GM12874 (cell line): Measurements from ENCODE around the gene SNAI3.
A peak's percentile ranks its signal among the peaks of the same experiment; 100 is the strongest.

Experiments used
- CTCF ChIP-seq: IDR thresholded peaks from 2 replicates; pipeline ENCODE4 v1.5.1; 2011; ENCODE audit warnings: low read depth, mild to moderate bottlenecking, control low read depth, low read length, moderate library complexity; ENCODE audit not compliant: insufficient read depth

SNAI3 gene

GRCh38 chr16:88665570-88665969, 20.7 kb downstream of the SNAI3 start:
- no peak for TF ChIP-seq CTCF

GRCh38 chr16:88665148-88665547, 21.2 kb downstream of the SNAI3 start:
- no peak for TF ChIP-seq CTCF

- peak; percentile 19; the same call in 1 of the 2 replicates for TF ChIP-seq CTCF
Observed at GRCh38 chr16:88662843-88663606, 23.3 kb downstream of the SNAI3 start, which contains the start of gene MVD. TSS of gene MVD (minus strand) at chr16:88663091. CDS start at chr16:88663080, 11 bp downstream.

- TF ChIP-seq CTCF, result no peak
Observed at GRCh38 chr16:88662222-88662842, 24.0 kb downstream of the SNAI3 start.

- TF ChIP-seq CTCF, result no peak
Observed at GRCh38 chr16:88661468-88661867, 24.8 kb downstream of the SNAI3 start.

GRCh38 chr16:88659160-88659559, 27.1 kb downstream of the SNAI3 start:
- no peak for TF ChIP-seq CTCF

- no peak for TF ChIP-seq CTCF
Observed at GRCh38 chr16:88658714-88659113, 27.6 kb downstream of the SNAI3 start.
